22Rv1 (cell line): ENCODE data around the gene CFTR.

ENCODE experiments used
- ZFX ChIP-seq: fragments of 450-650 bp; IDR thresholded peaks from 2 replicates; pipeline ENCODE4 v1.6.1; 2017; ENCODE audit warnings: antibody characterized with exemption, borderline replicate concordance
- TF ChIP-seq, protein P1 (sequence below): fragments of 450-650 bp; IDR thresholded peaks from 2 replicates; pipeline ENCODE4 v1.5.1; 2017; ENCODE audit warnings: mild to moderate bottlenecking

DNA sequence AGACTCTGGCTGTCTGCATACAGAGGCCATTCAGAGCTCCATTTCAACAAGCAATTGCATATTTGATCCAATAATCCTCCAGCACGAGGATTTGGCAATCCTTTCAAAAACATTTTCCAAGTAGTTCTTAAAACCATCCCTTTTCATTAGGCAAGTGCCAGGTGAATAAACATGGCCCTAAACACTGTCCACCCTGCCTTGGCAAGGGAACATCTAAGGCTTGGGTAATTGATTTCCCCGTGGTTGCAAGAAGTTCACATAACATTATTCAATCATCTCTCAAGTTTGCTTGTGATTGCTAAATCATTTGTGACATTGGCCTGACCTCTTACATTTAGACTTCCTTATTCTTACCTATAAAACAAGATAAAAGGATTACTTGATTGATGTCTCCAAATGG lies 218.2 kb downstream of the CFTR start:
- TF ChIP-seq, protein P1, sequence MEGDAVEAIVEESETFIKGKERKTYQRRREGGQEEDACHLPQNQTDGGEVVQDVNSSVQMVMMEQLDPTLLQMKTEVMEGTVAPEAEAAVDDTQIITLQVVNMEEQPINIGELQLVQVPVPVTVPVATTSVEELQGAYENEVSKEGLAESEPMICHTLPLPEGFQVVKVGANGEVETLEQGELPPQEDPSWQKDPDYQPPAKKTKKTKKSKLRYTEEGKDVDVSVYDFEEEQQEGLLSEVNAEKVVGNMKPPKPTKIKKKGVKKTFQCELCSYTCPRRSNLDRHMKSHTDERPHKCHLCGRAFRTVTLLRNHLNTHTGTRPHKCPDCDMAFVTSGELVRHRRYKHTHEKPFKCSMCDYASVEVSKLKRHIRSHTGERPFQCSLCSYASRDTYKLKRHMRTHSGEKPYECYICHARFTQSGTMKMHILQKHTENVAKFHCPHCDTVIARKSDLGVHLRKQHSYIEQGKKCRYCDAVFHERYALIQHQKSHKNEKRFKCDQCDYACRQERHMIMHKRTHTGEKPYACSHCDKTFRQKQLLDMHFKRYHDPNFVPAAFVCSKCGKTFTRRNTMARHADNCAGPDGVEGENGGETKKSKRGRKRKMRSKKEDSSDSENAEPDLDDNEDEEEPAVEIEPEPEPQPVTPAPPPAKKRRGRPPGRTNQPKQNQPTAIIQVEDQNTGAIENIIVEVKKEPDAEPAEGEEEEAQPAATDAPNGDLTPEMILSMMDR, result no peak
- TF ChIP-seq ZFX, result no peak
